Sigmoid colon (tissue), 7 donors: ENCODE measurements around the gene ELFN1. TPM values are rescaled to one million over a fixed set of nuclear protein-coding genes. Genes with fewer than 3 reads are reported as not detected.

ENCODE experiments used
- DNase-seq: peaks from one replicate; pipeline ENCODE4 v3.0.0-alpha.2; 2019
- H3K27ac ChIP-seq, 4 donors: fragments of 200-600 bp; sonication (generic); one replicate each; pipeline ENCODE4 v1.5.1; 2016 to 2019; ENCODE audit warnings: mild to moderate bottlenecking in 1 of 4
- H3K27me3 ChIP-seq, 3 donors: fragments of 200-600 bp; sonication (generic); one replicate each; pipeline ENCODE4 v1.5.1; 2019; ENCODE audit warnings: mild to moderate bottlenecking in 1 of 3
- H3K36me3 ChIP-seq, 4 donors: fragments of 200-600 bp; sonication (generic); one replicate each; pipeline ENCODE4 v1.5.1; 2016 to 2019
- H3K4me1 ChIP-seq, 4 donors: fragments of 200-600 bp; sonication (generic); one replicate each; pipeline ENCODE4 v1.5.1; 2017 to 2019
- H3K4me3 ChIP-seq, 4 donors: fragments of 200-600 bp; sonication (generic); one replicate each; pipeline ENCODE4 v1.5.1; 2017 to 2019; ENCODE audit warnings: mild to moderate bottlenecking in 2 of 4, moderate library complexity in 1 of 4
- H3K9me3 ChIP-seq, 4 donors: fragments of 200-600 bp in 3 of 4; sonication (generic) in 3 of 4; one replicate each; pipeline versions ENCODE4 v1.5.1 to v1.6.1; 2013 to 2019
- EP300 ChIP-seq, 4 donors: sonication (generic); formaldehyde crosslinking; IDR thresholded peaks; one replicate each; pipeline ENCODE4 v1.6.1; 2017; ENCODE audit warnings: antibody characterized with exemption in 4 of 4
- POLR2A ChIP-seq, 2 donors: fragments of 450-650 bp; IDR thresholded peaks; one replicate each; pipeline ENCODE4 v1.6.1; 2016; ENCODE audit warnings: antibody characterized with exemption in 2 of 2, mild to moderate bottlenecking in 2 of 2, moderate library complexity in 2 of 2
- POLR2AphosphoS5 ChIP-seq, 4 donors: sonication (generic); formaldehyde crosslinking; IDR thresholded peaks; one replicate each; pipeline ENCODE4 v1.6.1; 2017; ENCODE audit warnings: antibody characterized with exemption in 4 of 4
- WGBS, 2 donors: extraction: QIAGEN DNeasy Blood & Tissue Kit; methylation state at CpG; one replicate each; pipeline ENCODE4 v1.1.7; 2013; 5-methylcytosine and 5-hydroxymethylcytosine counted together
- intact Hi-C: fragments of 100-400 bp; cut with DNase I; formaldehyde crosslinking; loops from one replicate; pipeline ENCODE4 v1.15.1; 2023
- polyA plus RNA-seq, 3 donors: library from polyadenylated mRNA; stranded (reverse); fragments of 200-250 nt; gene quantifications; one replicate each; pipeline ENCODE4 v1.2.3, GENCODE V29; 2013
- total RNA-seq, 4 donors: library from RNA; depleted of rRNA; stranded (reverse); fragments of >200 nt; gene quantifications; one replicate each; pipeline ENCODE4 v1.1.0, GENCODE V29; 2016
- TF ChIP-seq, protein P1 (sequence below), 4 experiments: fragments of 450-650 bp in 3 of 4; fragments of 200-600 bp in 1 of 4; IDR thresholded peaks; one replicate each; pipeline ENCODE4 v1.5.1; 2016 to 2019; ENCODE audit warnings: antibody characterized with exemption in 4 of 4, mild to moderate bottlenecking in 3 of 4, moderate library complexity in 2 of 4
- donor health status: healthy with polysubstance abuse.
- donor health status: Bipolar disorder and iron deficiency.
- donor health status: healthy.

ELFN1 gene
- total and polyA plus RNA-seq, 7 donors: 0.33 to 0.83 (median 0.54) TPM; not detected in 2

DNA sequence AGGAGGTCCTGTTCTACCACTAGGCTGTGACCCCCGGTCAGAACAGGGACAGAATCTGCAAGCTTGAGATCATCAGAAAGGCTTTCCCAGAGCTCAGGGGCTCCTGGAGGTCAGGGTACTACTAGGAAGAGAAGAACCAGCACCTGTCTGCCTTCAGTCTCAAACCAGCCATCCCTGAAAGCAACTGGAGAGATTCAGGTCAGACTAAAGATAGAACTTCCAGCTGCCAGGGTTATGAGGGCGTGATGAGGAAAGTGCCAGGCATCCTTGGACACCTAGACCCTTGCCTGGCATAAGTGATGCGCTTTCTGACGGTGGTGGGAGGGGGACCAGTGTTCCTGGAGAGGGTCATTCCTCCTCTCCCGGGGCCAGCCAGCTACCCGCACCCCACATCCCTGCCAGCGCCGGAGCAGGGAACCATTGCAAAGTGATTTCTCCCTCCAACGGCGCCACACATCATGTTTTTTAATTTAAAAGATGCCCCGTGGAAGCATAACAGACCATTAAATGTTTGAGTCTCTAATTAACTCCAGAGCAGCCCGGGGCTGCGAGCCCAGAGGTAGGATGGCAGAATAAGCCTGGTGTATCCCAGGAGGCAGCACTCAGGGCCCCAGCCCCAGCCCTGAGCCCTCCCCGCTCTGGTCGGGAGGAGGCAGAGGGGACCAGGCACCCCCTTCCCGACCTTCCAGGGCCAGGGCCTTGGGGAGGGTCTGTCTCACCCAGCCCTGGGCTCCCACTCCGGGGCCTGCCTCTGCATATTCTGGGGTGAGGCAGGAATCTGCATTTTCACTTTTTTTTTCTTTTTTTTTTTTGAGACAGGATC lies 64.0 kb downstream of the ELFN1 start:
- TF ChIP-seq EP300 (IDR thresholded peaks at IDR 0.05): no peak
- no peak for TF ChIP-seq POLR2A (IDR thresholded peaks at IDR 0.05)
- Histone ChIP-seq H3K27ac (no peak overlapping the region), H3K36me3 (no peaks in the 10 kb centered on the region), H3K4me3 (no peak overlapping the region), H3K4me1 (no peaks in the 10 kb centered on the region), H3K27me3 (peaks cover 0 to 18% (median 0%) of the 10 kb centered on the region in 3 donors), H3K9me3 (peaks cover 0 to 11% (median 5%) of the 10 kb centered on the region in 4 donors)
- intact Hi-C loops: no loop called here
- DNase-seq: no peak
- 73 to 85% methylated on average over 17 of the region's 17 CpGs for WGBS, 2 donors

DNA sequence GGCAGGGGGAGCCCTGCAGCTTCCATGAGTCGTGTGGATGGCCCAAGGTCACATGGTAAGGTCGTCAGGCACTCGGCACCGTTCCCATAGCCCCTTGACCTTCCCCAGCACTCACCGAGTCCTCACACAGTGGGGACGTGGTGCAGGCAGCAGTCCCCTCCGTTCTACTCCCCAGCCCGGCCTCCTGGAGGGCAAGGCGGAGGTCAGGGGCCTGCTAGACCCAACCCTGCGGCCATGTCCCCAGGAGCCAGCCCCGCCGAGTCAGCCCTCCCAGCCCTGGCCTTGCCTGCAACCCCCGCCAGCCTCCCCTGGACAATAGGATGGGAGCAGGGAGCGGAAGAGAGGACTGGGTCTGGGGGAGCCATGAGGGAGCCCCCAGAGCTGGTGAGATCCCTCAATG lies 65.2 kb downstream of the ELFN1 start:
- WGBS, 2 donors: 57 to 74% methylated on average over 14 of the region's 14 CpGs
- Histone ChIP-seq H3K4me3 (no peak overlapping the region), H3K36me3 (no peaks in the 10 kb centered on the region), H3K4me1 (no peaks in the 10 kb centered on the region), H3K27ac (no peak overlapping the region), H3K27me3 (peaks cover 0 to 18% (median 0%) of the 10 kb centered on the region in 3 donors), H3K9me3 (no peaks in the 10 kb centered on the region)
- TF ChIP-seq POLR2AphosphoS5 (IDR thresholded peaks at IDR 0.05) (no peak), POLR2A (IDR thresholded peaks at IDR 0.05) (no peak), EP300 (IDR thresholded peaks at IDR 0.05) (no peak)
- TF ChIP-seq, protein P1, sequence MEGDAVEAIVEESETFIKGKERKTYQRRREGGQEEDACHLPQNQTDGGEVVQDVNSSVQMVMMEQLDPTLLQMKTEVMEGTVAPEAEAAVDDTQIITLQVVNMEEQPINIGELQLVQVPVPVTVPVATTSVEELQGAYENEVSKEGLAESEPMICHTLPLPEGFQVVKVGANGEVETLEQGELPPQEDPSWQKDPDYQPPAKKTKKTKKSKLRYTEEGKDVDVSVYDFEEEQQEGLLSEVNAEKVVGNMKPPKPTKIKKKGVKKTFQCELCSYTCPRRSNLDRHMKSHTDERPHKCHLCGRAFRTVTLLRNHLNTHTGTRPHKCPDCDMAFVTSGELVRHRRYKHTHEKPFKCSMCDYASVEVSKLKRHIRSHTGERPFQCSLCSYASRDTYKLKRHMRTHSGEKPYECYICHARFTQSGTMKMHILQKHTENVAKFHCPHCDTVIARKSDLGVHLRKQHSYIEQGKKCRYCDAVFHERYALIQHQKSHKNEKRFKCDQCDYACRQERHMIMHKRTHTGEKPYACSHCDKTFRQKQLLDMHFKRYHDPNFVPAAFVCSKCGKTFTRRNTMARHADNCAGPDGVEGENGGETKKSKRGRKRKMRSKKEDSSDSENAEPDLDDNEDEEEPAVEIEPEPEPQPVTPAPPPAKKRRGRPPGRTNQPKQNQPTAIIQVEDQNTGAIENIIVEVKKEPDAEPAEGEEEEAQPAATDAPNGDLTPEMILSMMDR (IDR thresholded peaks at IDR 0.05): no peak
- intact Hi-C loops: no loop called here
- DNase-seq: no peak

DNA sequence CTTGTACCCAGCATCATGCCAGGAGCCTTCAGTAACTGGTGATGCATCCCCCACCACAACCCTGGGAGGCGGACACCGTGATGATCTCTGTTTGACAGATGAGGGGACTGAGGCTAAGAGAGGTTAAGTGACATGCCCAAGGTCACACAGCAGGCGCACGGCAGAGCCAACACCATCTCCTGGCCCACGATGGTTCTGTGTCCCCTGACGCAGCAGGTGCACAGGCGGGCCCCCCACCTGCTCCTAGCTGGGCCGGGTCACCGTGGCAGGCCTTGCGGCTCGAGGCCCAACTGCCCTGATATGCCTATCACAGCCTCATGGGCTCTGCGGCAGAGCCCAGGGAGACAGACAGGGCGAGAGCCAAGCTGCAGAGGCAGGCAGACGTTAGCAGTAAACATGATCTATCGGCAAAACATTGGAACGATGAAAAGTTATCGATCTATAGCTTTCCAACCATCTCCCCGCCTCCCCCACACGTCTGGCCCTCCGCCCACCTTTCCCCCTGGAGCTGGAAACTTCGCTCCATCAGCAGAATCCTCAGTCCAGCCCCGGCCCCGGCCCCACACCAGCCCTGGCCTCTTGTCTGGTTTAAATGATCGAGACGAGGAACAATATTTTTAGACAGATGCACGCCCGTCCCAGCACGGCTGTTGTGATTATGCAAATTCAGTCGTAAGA lies 65.9 kb downstream of the ELFN1 start:
- H3K27me3 ChIP-seq: peaks cover 0 to 18% (median 0%) of the 10 kb centered on the region in 3 donors
- no peak for TF ChIP-seq POLR2AphosphoS5 (IDR thresholded peaks at IDR 0.05)
- TF ChIP-seq EP300 (IDR thresholded peaks at IDR 0.05): no peak
- TF ChIP-seq, protein P1 (IDR thresholded peaks at IDR 0.05): no peak
- no peak for TF ChIP-seq POLR2A (IDR thresholded peaks at IDR 0.05)
- DNase-seq: no peak
- no peak overlapping the region for H3K27ac ChIP-seq
- no peaks in the 10 kb centered on the region for H3K4me1 ChIP-seq
- H3K9me3 ChIP-seq: no peaks in the 10 kb centered on the region
- no peak overlapping the region for H3K4me3 ChIP-seq
- 78 to 81% methylated on average over 29 of the region's 29 CpGs for WGBS, 2 donors
- H3K36me3 ChIP-seq: no peaks in the 10 kb centered on the region
- intact Hi-C loops: no loop called here

DNA sequence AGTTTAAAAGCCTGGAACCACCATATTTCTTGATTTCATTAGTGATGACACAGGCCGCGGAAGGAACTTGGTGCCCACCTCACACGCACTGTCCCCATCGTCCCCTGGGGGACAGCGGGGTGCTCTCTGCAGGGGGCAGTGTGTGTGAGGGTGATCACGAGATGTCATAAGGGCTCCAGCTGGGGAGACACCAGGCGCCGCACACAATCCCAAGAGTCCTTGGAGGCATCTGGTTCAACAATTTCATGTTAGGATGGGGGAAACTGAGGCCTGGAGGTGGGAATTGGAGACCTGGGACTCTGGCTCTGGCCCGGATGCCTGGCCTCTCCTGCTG lies 66.4 kb downstream of the ELFN1 start:
- Histone ChIP-seq H3K4me1 (no peaks in the 10 kb centered on the region), H3K9me3 (no peaks in the 10 kb centered on the region), H3K4me3 (no peak overlapping the region), H3K27me3 (peaks cover 0 to 18% (median 0%) of the 10 kb centered on the region in 3 donors), H3K36me3 (no peaks in the 10 kb centered on the region), H3K27ac (no peak overlapping the region)
- TF ChIP-seq POLR2AphosphoS5 (IDR thresholded peaks at IDR 0.05) (no peak), EP300 (IDR thresholded peaks at IDR 0.05) (no peak)
- WGBS, 2 donors: 86 to 93% methylated on average over 9 of the region's 9 CpGs
- intact Hi-C loops: no loop called here
- no peak for DNase-seq

DNA sequence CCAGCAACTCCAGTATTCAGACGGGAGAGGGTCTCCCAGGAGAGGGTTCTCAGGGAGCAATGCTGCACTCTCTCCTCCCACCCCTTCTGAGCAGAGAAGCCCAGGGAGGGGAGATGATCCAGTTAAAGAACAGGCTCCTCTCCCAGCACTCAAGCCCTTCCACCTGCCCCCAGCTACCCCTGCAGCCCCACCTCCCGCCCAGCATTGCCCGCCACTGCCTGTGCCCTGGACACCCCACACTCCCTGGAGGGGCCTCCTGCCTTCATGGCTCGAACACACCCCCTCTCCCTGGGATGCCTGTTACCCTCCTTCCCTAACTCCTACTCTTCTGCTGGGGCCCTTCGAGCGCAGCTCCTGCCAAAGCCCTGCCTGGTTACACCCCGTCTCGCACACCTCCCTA lies 66.8 kb downstream of the ELFN1 start:
- Histone ChIP-seq H3K27me3 (peaks cover 0 to 22% (median 0%) of the 10 kb centered on the region in 3 donors), H3K4me1 (no peaks in the 10 kb centered on the region), H3K27ac (no peak overlapping the region), H3K36me3 (no peaks in the 10 kb centered on the region), H3K9me3 (no peaks in the 10 kb centered on the region), H3K4me3 (no peak overlapping the region)
- WGBS, 2 donors: 67 to 85% methylated on average over 8 of the region's 8 CpGs
- intact Hi-C loops: no loop called here
- no peak for DNase-seq
- TF ChIP-seq POLR2AphosphoS5 (IDR thresholded peaks at IDR 0.05) (no peak), POLR2A (IDR thresholded peaks at IDR 0.05) (no peak), EP300 (IDR thresholded peaks at IDR 0.05) (no peak)
- TF ChIP-seq, protein P1 (IDR thresholded peaks at IDR 0.05): no peak
